Measurements from ENCODE around the gene WNT8A. TPM values are rescaled to one million over a fixed set of nuclear protein-coding genes. Genes with fewer than 3 reads are reported as not detected.

WNT8A gene
- total and polyA plus RNA-seq, 2 donors (not counting 1 experiment from before 2014, with no cell fraction given), result not detected

DNA sequence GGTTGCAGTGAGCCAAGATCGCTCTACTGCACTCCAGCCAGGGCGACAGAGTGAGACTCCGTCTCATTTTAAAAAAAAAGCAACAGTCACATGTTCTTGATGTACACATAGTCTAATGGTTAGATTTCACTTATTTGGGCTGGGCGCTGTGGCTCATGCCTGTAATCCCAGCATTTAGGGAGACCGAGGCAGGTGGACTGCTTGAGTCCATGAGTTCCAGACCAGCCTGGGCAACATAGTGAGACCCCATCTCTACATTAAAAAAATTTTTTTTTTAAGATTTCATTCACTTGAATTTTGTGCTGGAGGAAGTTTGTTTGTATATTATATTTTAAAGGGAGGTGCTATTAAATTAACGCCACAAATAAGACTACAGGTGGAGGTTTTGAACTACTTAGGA, 21.9 kb downstream of the WNT8A start:
- H3K4me1 ChIP-seq (ENCODE audit: control insufficient read depth in 2 of 2, insufficient read depth in 2 of 2, low read length in 2 of 2), result peaks cover 13 to 16% of the 10 kb centered on the region in 2 donors
- no peak overlapping the region for H3K27ac ChIP-seq (ENCODE audit: low read length in 2 of 2)
- Mint-ChIP-seq H3K27me3 (peaks cover 11% of the 10 kb centered on the region), H3K4me3 (no peak overlapping the region), H3K27ac (no peak overlapping the region), H3K4me1 (peaks cover 24% of the 10 kb centered on the region), H3K9me3 (ENCODE audit: insufficient read depth) (no peaks in the 10 kb centered on the region)
- TF ChIP-seq, protein P1, sequence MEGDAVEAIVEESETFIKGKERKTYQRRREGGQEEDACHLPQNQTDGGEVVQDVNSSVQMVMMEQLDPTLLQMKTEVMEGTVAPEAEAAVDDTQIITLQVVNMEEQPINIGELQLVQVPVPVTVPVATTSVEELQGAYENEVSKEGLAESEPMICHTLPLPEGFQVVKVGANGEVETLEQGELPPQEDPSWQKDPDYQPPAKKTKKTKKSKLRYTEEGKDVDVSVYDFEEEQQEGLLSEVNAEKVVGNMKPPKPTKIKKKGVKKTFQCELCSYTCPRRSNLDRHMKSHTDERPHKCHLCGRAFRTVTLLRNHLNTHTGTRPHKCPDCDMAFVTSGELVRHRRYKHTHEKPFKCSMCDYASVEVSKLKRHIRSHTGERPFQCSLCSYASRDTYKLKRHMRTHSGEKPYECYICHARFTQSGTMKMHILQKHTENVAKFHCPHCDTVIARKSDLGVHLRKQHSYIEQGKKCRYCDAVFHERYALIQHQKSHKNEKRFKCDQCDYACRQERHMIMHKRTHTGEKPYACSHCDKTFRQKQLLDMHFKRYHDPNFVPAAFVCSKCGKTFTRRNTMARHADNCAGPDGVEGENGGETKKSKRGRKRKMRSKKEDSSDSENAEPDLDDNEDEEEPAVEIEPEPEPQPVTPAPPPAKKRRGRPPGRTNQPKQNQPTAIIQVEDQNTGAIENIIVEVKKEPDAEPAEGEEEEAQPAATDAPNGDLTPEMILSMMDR (IDR thresholded peaks at IDR 0.05), result no peak
- TF ChIP-seq EZH2 (IDR thresholded peaks at IDR 0.05; ENCODE audit: borderline replicate concordance, insufficient read depth, low read depth, low read length, poor library complexity, severe bottlenecking), result no peak
- peaks cover 0 to 5% (median 0%) of the 10 kb centered on the region in 4 experiments for H3K27me3 ChIP-seq (replicated peaks in 1 of 4; ENCODE audit: control extremely low read depth in 1 of 4, control insufficient read depth in 3 of 4, insufficient read depth in 4 of 4, low read length in 3 of 4)
- no peaks in the 10 kb centered on the region for H3K79me2 ChIP-seq (ENCODE audit: control insufficient read depth, insufficient read depth, low read length)
- DNase-seq (no peak), ATAC-seq (ENCODE audit: low read depth) (no peak)
- H3K4me3 ChIP-seq (ENCODE audit: control extremely low read depth in 1 of 5, extremely low read depth in 1 of 5, insufficient read depth in 1 of 5, low read depth in 2 of 5, low read length in 4 of 5), result no peak overlapping the region
- H4K20me1 ChIP-seq (ENCODE audit: control insufficient read depth, insufficient read depth, low read length, poor library complexity, severe bottlenecking), result no peaks in the 10 kb centered on the region
- H3K36me3 ChIP-seq (replicated peaks in 1 of 2; ENCODE audit: control extremely low read depth in 1 of 2, control insufficient read depth in 1 of 2, extremely low read depth in 1 of 2, insufficient read depth in 2 of 2, low read length in 1 of 2), result no peaks in the 10 kb centered on the region
- no peak overlapping the region for H3K4me2 ChIP-seq (replicated peaks; ENCODE audit: low read depth, low read length, poor library complexity, severe bottlenecking)
- no peak overlapping the region for H2AFZ ChIP-seq (ENCODE audit: insufficient read depth, low read depth, low read length, poor library complexity, severe bottlenecking)
- no peak overlapping the region for H3K9ac ChIP-seq (ENCODE audit: low read length)
- H3K9me3 ChIP-seq (ENCODE audit: control extremely low read depth in 1 of 3, control insufficient read depth in 2 of 3, insufficient read depth in 1 of 3, low read length in 2 of 3), result no peaks in the 10 kb centered on the region
- intact Hi-C loops (cut with micrococcal nuclease), result no loop called here
- ChIA-PET CTCF (interaction anchor here (1.1 kb wide), 1 partner anchor 21 kb away, joined by 3 read pairs; no protein-coding TSS in a partner anchor), POLR2A (no interaction called here)
- WGBS (ENCODE audit: insufficient coverage), result 100% methylated on average over 1 of the region's 6 CpGs

DNA sequence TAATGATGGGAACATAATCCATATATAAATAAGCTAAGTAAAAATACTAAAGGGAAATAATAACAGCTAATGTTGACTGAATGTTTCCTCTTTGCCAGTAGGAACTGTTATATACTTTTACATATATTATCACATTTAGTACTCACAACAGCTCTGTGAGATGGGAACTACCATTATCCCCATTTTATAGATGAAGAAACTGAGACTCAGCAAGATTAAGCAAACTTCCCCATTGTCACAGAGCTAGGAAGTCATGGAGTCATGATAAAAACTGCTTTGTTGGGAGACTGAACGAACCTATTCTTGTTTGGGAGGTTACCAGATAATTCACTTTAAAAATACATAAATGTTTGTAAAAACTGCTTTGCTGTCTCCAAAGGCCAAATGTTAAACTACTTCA, 23.4 kb downstream of the WNT8A start:
- no peak overlapping the region for H3K9ac ChIP-seq (ENCODE audit: low read length)
- no peak overlapping the region for H3K27ac ChIP-seq (ENCODE audit: low read length in 2 of 2)
- WGBS (ENCODE audit: insufficient coverage), result no CpG with 5 or more reads among the region's 1 CpG
- H3K27ac Mint-ChIP-seq, result no peak overlapping the region
- no peak for ATAC-seq (ENCODE audit: low read depth)
- H3K4me1 Mint-ChIP-seq, result peaks cover 17% of the 10 kb centered on the region
- no peaks in the 10 kb centered on the region for H4K20me1 ChIP-seq (ENCODE audit: control insufficient read depth, insufficient read depth, low read length, poor library complexity, severe bottlenecking)
- no peaks in the 10 kb centered on the region for H3K36me3 ChIP-seq (replicated peaks in 1 of 2; ENCODE audit: control extremely low read depth in 1 of 2, control insufficient read depth in 1 of 2, extremely low read depth in 1 of 2, insufficient read depth in 2 of 2, low read length in 1 of 2)
- H3K4me2 ChIP-seq (replicated peaks; ENCODE audit: low read depth, low read length, poor library complexity, severe bottlenecking), result no peak overlapping the region
- ChIA-PET CTCF (interaction anchor here (0.8 kb wide), 2 partner anchors 27 to 31 kb away, joined by 3 read pairs; no protein-coding TSS in a partner anchor), POLR2A (interaction anchor here (0.7 kb wide), 1 partner anchor 388 kb away, joined by 3 read pairs; no protein-coding TSS in a partner anchor)
- no peaks in the 10 kb centered on the region for H3K9me3 ChIP-seq (ENCODE audit: control extremely low read depth in 1 of 3, control insufficient read depth in 2 of 3, insufficient read depth in 1 of 3, low read length in 2 of 3)
- intact Hi-C loops (cut with micrococcal nuclease), result no loop called here
- H3K27me3 ChIP-seq (replicated peaks in 1 of 4; ENCODE audit: control extremely low read depth in 1 of 4, control insufficient read depth in 3 of 4, insufficient read depth in 4 of 4, low read length in 3 of 4), result peaks cover 0 to 5% (median 3%) of the 10 kb centered on the region in 4 experiments
- no peak for DNase-seq
- no peaks in the 10 kb centered on the region for H3K9me3 Mint-ChIP-seq (ENCODE audit: insufficient read depth)
- no peak for TF ChIP-seq EZH2 (IDR thresholded peaks at IDR 0.05; ENCODE audit: borderline replicate concordance, insufficient read depth, low read depth, low read length, poor library complexity, severe bottlenecking)
- TF ChIP-seq, protein P1 (IDR thresholded peaks at IDR 0.05), result no peak
- H3K79me2 ChIP-seq (ENCODE audit: control insufficient read depth, insufficient read depth, low read length), result no peaks in the 10 kb centered on the region
- H3K4me1 ChIP-seq (ENCODE audit: control insufficient read depth in 2 of 2, insufficient read depth in 2 of 2, low read length in 2 of 2), result peaks cover 13% of the 10 kb centered on the region in 2 donors
- H3K4me3 Mint-ChIP-seq, result no peak overlapping the region
- H2AFZ ChIP-seq (ENCODE audit: insufficient read depth, low read depth, low read length, poor library complexity, severe bottlenecking), result no peak overlapping the region
- peaks cover 20% of the 10 kb centered on the region for H3K27me3 Mint-ChIP-seq
- H3K4me3 ChIP-seq (ENCODE audit: control extremely low read depth in 1 of 5, extremely low read depth in 1 of 5, insufficient read depth in 1 of 5, low read depth in 2 of 5, low read length in 4 of 5), result no peak overlapping the region
